Mesenteric fat pad (tissue), 1 donor: ENCODE measurements around the gene APOO. TPM values are rescaled to one million over a fixed set of nuclear protein-coding genes. Genes with fewer than 3 reads are reported as not detected.

ENCODE experiments used
- DNase-seq: peaks from one replicate; pipeline ENCODE4 v3.0.0-alpha.2; 2020; ENCODE audit warnings: low spot score
- long read RNA-seq: library from polyadenylated mRNA; unstranded; transcript quantifications from one replicate; pipeline ENCODE4 v2.0.0, GENCODE V29; 2020
- total RNA-seq: library from RNA; stranded (reverse); fragmentation: NEBNext Ultra II Directional; extraction: Animal tissue kit (Norgen Biotek cat#: 25700); gene quantifications from one replicate; pipeline ENCODE4 v1.2.1, GENCODE V29; 2021
- donor health status: DM: yes; HTN: yes; CAD: no.

APOO gene
- 21.6 TPM for total RNA-seq
- long read RNA-seq, transcript APOO-201 (9 exons, 1,118 nt): major isoform, 7 of 11 reads
- long read RNA-seq, partial matches to known transcripts: 0 of 11 reads
- long read RNA-seq, other reads (novel, unspliced or antisense): 4 of 11 reads

DNA sequence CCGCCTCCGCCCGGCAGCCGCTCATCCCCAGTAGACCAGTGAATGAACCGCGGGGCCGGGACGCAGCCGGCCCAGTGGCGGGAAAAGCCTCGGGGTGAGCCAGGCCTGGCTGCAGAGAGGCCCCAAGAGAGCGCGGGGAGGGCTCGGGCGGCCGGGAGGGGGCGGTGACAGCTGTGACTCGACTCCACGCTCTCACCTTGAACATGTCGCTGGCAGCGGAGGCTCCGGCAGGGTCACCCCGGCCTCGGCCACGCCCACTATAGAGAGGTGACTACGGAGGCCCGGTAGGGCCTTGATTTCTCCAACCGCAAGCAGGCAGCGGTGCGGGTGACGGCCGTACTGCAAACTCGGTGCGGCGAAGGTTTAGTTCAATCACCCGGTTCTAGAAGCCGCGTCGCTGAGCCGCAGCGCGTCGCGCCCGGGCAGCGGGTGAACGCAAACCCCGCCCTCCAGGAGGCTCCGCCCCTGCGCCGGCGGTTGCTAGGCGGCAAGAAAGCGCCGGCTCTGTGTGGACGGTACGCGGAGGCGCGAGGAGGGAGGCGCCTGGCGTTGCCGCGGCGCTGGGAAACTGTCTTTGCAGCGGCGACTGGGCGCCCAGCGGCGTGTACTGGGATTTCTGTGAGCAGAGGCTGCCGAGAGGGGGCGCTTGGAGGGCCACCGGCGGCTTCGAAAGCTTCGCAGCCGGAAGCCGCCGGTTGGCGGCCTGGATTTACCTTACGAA is at the start of gene APOO, which contains the start of gene CXorf58:
APOO (minus strand) TSS at position 441 of the 721 bp plus-strand sequence; CDS start at position 205, 236 bp downstream.
CXorf58 (plus strand) TSS at position 509 of the 721 bp plus-strand sequence. CDS start 2,297 bp downstream, outside the sequence.
- peak; percentile 96 for DNase-seq

DNA sequence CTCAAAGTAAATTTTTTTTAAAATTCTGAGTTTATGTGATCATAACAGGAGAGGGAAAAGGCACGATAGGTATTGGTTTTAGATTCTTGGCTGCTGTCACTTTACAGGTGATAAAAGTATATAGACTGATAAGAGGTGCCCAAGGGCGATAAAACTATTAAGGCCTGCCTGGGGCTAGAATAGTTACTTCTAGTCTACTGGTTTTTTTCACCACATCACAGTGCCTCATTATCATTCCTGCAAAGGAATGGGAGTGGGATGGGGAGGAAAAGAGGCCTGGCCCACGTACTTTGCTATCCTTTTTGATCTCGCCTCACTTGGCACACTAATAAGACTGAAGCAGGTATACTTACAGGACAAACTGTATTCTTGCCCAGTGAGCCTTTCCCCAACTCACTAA is 46.7 kb upstream of the APOO start:
- no peak for DNase-seq

- no peak for DNase-seq
These were observed 46.2 kb upstream of the APOO start for GRCh38 chrX:23953908-23954269.

DNA sequence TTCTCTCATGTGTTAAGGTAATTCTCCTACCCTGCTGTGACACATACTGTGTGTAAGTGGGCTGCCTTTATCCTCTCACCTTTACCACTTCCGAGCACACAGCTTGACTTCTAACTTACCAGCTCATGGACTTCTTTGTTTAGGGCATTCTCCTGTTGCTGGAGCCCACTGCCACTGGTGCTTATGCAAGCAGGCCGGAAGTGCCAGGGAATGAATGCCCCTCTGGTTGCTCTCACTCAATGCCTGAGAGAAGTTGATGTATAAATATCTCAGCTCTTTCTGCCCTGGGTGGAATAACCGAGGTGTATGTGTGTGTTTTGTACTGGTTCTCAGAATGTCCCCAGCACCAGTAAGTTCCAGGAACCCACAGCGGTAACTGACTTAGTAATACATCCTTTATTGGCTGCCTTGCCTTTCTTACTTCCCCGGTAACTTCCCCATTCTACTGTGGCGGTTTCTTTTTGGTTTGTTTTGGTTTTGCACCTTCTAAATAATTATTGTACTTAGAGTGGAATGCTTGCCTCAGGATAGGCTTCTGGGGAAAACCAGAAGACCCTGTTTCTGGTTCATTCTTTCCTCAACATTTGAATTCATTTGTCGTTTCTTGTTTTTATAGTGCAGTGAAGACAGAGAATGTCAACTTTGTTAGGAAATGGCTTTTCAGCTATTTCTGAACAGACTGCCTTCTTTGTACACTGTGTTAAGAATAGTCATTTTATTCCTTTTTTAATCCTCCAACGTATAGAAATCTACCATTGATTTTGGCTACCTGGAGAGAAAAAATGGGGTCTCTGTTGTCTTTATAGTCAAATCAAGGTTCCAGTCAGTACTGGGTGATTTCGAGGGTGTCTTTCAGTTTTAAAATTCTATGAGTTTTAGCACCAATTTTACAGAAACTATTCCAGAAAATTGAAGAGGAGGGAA is 45.5 kb upstream of the APOO start:
- no peak for DNase-seq

GRCh38 chrX:23952391-23952790 is 44.7 kb upstream of the APOO start:
- DNase-seq: no peak

DNA sequence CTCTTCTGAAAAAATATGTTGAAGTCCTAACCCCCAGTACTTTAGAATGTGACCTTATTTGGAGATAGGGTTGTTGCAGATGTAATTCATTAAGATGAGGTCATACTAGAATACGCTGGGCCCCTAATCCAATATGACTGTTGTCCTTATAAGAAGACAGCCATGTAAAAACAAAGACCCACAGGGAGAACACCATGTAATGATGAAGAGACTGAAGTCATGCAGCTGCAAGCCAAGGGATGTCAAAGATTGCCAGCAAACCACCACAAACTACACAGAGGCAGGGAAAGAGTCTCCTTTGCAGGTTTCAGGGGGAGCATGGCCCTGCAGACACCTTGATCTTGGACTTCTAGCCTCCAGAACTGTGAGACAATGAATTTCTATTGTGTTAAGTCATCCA is 37.5 kb upstream of the APOO start:
- DNase-seq: no peak

- DNase-seq: no peak
These were observed 36.5 kb upstream of the APOO start for GRCh38 chrX:23944234-23944633.

- no peak for DNase-seq
These were observed 31.5 kb upstream of the APOO start for GRCh38 chrX:23939203-23939602.

GRCh38 chrX:23938690-23939089 is 31.0 kb upstream of the APOO start:
- no peak for DNase-seq

GRCh38 chrX:23937100-23937499 is 29.4 kb upstream of the APOO start:
- no peak for DNase-seq

- no peak for DNase-seq
These were observed 28.4 kb upstream of the APOO start for GRCh38 chrX:23936180-23936579.

DNA sequence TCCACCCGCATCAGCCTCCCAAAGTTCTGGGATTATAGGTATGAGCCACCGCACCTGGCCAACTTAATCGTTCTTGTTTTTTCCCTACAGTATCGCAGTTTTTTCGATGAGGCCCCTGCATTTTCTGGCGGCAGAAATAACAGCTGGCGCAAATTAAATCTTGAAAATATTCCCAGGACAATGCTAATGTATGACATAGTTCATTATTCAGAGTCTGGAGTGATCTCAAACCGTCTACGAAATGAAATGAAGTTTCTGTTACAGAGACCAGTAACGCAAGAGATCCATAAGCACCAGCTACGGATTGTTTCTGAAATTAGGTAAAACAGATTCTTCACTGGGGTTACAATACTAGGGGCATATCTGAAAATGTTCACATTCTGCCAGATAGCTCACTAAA is 27.4 kb upstream of the APOO start:
- no peak for DNase-seq

DNA sequence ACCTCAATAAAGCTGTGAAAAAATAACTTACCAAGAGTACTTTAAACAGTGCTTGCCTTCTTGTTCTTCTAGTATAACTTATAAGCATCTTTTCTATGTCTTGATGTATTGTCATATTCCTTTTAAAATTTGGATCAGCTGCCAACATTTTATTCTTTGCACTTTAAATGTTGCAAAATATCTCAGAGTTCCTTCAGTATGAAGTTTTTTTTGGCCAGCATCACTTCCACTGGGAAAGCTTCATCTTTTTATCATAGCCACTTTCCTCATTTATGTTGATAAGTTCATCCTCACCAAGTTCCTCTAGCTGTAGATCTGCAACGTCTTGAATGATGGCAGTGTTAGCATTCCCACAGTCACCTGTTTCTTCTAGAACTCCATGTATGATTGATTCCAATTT is 24.3 kb upstream of the APOO start:
- no peak for DNase-seq

GRCh38 chrX:23930894-23931604 is 23.3 kb upstream of the APOO start:
- DNase-seq: no peak

DNA sequence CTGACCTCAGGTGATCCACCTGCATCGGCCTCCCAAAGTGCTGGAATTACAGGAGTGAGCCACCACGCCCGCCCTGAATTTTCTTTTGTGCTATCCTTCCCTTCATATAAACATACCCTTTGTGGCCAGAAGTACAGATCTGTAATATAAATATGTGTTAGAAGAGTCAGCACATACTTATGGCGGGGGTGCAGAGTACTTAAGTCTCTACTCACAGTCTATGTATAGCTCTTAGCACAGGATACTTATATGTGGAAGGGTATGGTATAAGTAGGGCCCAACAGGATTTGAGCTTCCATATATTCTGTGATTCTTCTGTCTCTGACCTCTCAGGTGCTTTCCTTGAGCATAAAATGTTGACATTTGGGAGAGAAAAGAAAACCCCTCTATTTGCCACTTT is 18.3 kb upstream of the APOO start:
- no peak for DNase-seq

- DNase-seq: no peak
These were observed 12.1 kb upstream of the APOO start for GRCh38 chrX:23919706-23920320.

- DNase-seq: no peak
These were observed 11.4 kb upstream of the APOO start for GRCh38 chrX:23919148-23919547.

GRCh38 chrX:23911126-23911835 is 3.5 kb upstream of the APOO start:
- no peak for DNase-seq

DNA sequence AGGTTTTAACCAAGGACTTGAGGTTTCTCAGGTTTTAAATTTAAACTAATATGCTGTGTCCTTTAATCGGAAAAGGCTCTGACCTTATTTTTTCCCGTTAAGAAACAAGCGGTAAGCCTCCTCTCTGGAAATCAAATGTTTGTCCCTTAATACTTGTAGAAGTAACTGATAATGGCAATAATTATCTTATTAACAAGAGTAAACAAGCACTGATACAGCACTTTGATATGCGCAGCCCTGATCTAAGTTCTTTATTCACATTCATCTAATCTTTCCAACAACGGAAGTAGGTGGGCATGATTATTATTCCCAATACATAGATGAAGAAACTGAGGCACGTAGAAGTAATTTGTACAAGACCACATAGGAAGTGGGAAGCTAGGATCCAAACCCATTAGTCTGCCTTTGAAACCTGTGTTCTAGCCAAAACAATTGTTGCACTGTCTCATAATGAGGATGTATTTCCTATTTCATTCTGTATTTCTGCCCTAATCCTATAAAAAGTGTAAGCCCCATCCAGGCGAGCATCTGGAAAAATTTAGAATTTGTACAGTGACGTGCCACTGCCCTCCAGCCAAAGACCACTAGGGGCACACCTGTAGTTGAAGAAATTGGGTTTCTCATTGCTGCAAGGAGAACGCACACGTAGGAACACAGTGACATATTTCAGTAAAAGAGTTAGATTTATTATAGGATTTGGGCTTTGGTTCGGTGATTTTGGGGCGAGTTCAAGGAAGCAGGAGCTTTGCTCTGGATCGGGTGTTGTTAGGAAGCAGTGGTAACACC is 674 bp upstream of the APOO start:
- no peak for DNase-seq

GRCh38 chrX:23907111-23907497 is 634 bp downstream of the APOO start:
- no peak for DNase-seq
